Ishikawa (cell line): ENCODE data around the gene MYOCD.

Source experiments
- CEBPB ChIP-seq: IDR thresholded peaks from 2 replicates; pipeline ENCODE4 v1.6.1; 2012
- CREB1 ChIP-seq: IDR thresholded peaks from 2 replicates; pipeline ENCODE4 v1.6.1; 2012; ENCODE audit warnings: low read depth
- EGR1 ChIP-seq: IDR thresholded peaks from 2 replicates; pipeline ENCODE4 v1.6.1; 2012
- EP300 ChIP-seq: IDR thresholded peaks from 2 replicates; pipeline ENCODE4 v1.6.1; 2012; ENCODE audit warnings: borderline replicate concordance
- FOXM1 ChIP-seq: IDR thresholded peaks from 2 replicates; pipeline ENCODE4 v1.6.1; 2012; ENCODE audit warnings: low read depth, borderline replicate concordance
- NFIC ChIP-seq: IDR thresholded peaks from 2 replicates; pipeline ENCODE4 v1.6.1; 2012
- RAD21 ChIP-seq: IDR thresholded peaks from 2 replicates; pipeline ENCODE4 v1.6.1; 2012; ENCODE audit warnings: low read depth
- TAF1 ChIP-seq: IDR thresholded peaks from 2 replicates; pipeline ENCODE4 v1.6.1; 2012; ENCODE audit warnings: low read depth, mild to moderate bottlenecking
- TCF12 ChIP-seq: IDR thresholded peaks from 2 replicates; pipeline ENCODE4 v1.6.1; 2012; ENCODE audit warnings: low read depth
- TEAD4 ChIP-seq: IDR thresholded peaks from 2 replicates; pipeline ENCODE4 v1.6.1; 2012
- YY1 ChIP-seq: IDR thresholded peaks from 2 replicates; pipeline ENCODE4 v1.6.1; 2012; ENCODE audit warnings: low read depth
- ZBTB7A ChIP-seq: IDR thresholded peaks from 2 replicates; pipeline ENCODE4 v1.6.1; 2012; ENCODE audit warnings: low read depth
- TF ChIP-seq, protein P1 (sequence below): IDR thresholded peaks from 2 replicates; pipeline ENCODE4 v1.6.1; 2012
- TF ChIP-seq, protein P2 (sequence below): IDR thresholded peaks from 2 replicates; pipeline ENCODE4 v1.6.1; 2012
- TF ChIP-seq, protein P3 (sequence below): IDR thresholded peaks from 2 replicates; pipeline ENCODE4 v1.6.1; 2012; ENCODE audit warnings: low read depth, mild to moderate bottlenecking

Gene MYOCD

DNA sequence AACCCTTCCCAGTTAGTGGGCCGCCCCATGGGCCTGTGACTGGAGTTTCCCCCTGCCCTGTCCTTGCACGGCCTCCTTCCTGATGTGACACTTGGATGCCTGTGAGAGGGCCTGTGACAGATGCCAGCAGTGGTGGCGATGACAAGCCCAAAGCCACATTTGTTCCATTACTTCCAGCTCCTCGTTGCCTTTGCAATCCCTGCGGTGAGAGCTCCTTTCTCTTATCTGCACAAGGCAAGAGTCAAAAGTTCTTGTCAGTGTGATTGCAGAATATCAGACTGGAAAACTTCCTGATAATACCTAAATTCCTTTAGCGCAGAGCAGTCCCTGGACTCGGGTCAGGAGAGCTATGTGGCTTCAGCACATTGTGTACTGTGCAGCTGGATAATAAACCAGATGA, 69.2 kb downstream of the MYOCD start:
- TF ChIP-seq NFIC (no peak), EP300 (no peak), CEBPB (no peak), EGR1 (no peak), ZBTB7A (no peak), RAD21 (no peak), TAF1 (no peak), YY1 (no peak), TCF12 (no peak)
- TF ChIP-seq, protein P1, sequence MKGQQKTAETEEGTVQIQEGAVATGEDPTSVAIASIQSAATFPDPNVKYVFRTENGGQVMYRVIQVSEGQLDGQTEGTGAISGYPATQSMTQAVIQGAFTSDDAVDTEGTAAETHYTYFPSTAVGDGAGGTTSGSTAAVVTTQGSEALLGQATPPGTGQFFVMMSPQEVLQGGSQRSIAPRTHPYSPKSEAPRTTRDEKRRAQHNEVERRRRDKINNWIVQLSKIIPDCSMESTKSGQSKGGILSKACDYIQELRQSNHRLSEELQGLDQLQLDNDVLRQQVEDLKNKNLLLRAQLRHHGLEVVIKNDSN, result no peak
- TF ChIP-seq, protein P2, sequence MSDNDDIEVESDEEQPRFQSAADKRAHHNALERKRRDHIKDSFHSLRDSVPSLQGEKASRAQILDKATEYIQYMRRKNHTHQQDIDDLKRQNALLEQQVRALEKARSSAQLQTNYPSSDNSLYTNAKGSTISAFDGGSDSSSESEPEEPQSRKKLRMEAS, result no peak
- TF ChIP-seq, protein P3, sequence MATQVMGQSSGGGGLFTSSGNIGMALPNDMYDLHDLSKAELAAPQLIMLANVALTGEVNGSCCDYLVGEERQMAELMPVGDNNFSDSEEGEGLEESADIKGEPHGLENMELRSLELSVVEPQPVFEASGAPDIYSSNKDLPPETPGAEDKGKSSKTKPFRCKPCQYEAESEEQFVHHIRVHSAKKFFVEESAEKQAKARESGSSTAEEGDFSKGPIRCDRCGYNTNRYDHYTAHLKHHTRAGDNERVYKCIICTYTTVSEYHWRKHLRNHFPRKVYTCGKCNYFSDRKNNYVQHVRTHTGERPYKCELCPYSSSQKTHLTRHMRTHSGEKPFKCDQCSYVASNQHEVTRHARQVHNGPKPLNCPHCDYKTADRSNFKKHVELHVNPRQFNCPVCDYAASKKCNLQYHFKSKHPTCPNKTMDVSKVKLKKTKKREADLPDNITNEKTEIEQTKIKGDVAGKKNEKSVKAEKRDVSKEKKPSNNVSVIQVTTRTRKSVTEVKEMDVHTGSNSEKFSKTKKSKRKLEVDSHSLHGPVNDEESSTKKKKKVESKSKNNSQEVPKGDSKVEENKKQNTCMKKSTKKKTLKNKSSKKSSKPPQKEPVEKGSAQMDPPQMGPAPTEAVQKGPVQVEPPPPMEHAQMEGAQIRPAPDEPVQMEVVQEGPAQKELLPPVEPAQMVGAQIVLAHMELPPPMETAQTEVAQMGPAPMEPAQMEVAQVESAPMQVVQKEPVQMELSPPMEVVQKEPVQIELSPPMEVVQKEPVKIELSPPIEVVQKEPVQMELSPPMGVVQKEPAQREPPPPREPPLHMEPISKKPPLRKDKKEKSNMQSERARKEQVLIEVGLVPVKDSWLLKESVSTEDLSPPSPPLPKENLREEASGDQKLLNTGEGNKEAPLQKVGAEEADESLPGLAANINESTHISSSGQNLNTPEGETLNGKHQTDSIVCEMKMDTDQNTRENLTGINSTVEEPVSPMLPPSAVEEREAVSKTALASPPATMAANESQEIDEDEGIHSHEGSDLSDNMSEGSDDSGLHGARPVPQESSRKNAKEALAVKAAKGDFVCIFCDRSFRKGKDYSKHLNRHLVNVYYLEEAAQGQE, result no peak

DNA sequence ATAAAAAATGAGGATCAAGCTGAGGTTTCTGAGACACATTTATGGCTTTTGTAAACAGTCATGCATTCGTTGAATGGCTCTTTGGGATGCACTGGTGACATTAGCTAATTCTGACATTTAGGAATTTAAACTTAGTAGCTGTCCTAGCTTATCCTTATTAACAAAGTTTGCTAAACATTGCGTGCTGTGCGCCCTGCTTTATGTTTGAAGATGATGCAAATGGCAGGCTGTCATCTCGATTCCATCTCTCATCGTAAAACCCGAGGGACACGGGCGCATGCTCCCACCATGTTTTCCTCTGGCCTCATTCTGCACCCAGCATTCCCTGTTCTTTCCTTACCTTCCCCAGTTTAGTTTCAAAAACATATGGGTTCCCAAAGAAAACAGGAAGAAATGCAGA, 69.8 kb downstream of the MYOCD start:
- TF ChIP-seq EP300 (no peak), EGR1 (no peak), RAD21 (no peak)
- TF ChIP-seq, protein P1, result no peak

DNA sequence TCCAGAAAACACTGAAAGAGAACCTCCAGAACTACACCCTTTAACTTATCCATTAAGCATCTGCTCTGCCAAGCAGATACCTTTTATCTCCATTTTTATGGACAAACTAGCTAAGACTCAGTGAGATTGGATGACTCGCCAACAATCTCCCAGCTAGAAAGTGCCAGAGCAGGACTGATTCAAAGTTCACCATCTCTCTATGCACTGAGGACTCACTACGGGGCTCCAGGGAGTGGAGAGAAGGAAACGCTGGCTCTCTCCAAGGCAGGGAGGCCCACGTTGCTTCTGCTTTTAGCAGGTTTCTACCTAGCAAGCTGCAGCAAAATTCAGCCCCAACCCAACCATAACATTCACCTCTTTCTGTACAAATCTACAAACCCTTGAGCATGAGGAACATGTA, 70.8 kb downstream of the MYOCD start:
- TF ChIP-seq, protein P2, result no peak
- TF ChIP-seq TAF1, result no peak
- TF ChIP-seq FOXM1, result no peak
- no peak for TF ChIP-seq TEAD4
- no peak for TF ChIP-seq NFIC
- TF ChIP-seq, protein P3, result no peak
- TF ChIP-seq YY1, result no peak
- no peak for TF ChIP-seq RAD21
- TF ChIP-seq, protein P1, result no peak

DNA sequence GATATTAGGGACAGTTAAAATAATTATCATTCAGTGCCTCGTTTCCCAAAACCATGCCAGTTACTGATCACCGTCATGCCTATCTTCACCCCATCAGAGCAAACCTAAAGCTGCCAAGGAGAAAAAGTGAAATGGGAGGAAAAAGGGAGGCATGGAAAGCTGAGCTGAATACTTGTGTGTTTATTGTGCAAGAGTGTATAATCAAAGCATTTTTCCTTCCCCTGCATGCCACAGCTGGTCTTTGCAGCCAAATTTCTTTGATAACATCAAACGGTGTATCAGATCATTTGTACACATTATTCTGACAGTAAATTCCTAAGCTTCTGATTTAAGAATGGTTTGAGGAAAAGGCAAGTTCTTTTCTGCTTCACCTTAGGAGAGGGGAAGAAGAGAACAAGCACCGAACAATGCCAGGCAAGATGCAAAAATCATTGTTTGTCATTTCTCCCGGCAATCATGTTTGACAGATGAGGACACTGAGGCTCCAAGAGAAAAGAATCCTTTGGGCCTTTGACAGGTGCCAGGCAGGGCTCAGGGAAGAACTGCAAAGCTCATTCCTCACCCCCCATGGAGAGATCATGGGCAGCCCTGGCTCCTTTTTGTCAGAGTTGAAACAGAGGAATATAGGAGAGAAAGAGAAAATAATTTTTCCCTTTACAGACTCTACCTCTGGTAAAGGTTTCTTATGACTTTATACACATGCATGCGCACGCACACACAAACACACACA, 72.2 kb downstream of the MYOCD start:
- no peak for TF ChIP-seq NFIC
- no peak for TF ChIP-seq EP300
- TF ChIP-seq, protein P1, result no peak
- TF ChIP-seq TAF1, result no peak
- TF ChIP-seq, protein P2, result no peak
- TF ChIP-seq TCF12, result no peak
- TF ChIP-seq, protein P3, result no peak
- no peak for TF ChIP-seq ZBTB7A
- TF ChIP-seq RAD21, result no peak
- TF ChIP-seq EGR1, result no peak
- no peak for TF ChIP-seq CEBPB
- TF ChIP-seq TEAD4, result no peak
- TF ChIP-seq CREB1, result no peak
- no peak for TF ChIP-seq FOXM1
- no peak for TF ChIP-seq YY1
